Mesothelial cell of epicardium (in vitro differentiated cells): Measurements from ENCODE around the gene DPP7. TPM values are rescaled to one million over a fixed set of nuclear protein-coding genes. Genes with fewer than 3 reads are reported as not detected.

Source experiments
- DNase-seq, 2 experiments: peaks; one replicate each; pipeline ENCODE4 v3.0.0; 2021; ENCODE audit warnings: low spot score in 2 of 2; ENCODE audit not compliant: unreplicated experiment in 2 of 2
- H3K27ac Mint-ChIP-seq: 2 replicates; pipeline ENCODE4 v1.8.0; 2021; ENCODE audit warnings: mixed read lengths
- H3K27me3 Mint-ChIP-seq: 2 replicates; pipeline ENCODE4 v1.8.0; 2021; ENCODE audit warnings: low read depth, mixed read lengths
- H3K36me3 Mint-ChIP-seq: 2 replicates; pipeline ENCODE4 v1.8.0; 2021; ENCODE audit warnings: mixed read lengths
- H3K4me1 Mint-ChIP-seq: 2 replicates; pipeline ENCODE4 v1.8.0; 2021; ENCODE audit warnings: mixed read lengths
- H3K4me3 Mint-ChIP-seq: 2 replicates; pipeline ENCODE4 v1.8.0; 2021; ENCODE audit warnings: mild to moderate bottlenecking, moderate library complexity, mixed read lengths
- H3K9me3 Mint-ChIP-seq: 2 replicates; pipeline ENCODE4 v1.8.0; 2021; ENCODE audit warnings: mixed read lengths
- total RNA-seq: library from RNA; stranded (reverse); gene quantifications from 3 replicates; pipeline ENCODE4 v1.2.1, GENCODE V29; 2021
- TF ChIP-seq, protein P1 (sequence below): fragments of 200-600 bp; sonication (generic); IDR thresholded peaks from one replicate; pipeline ENCODE4 v1.5.0; 2021; ENCODE audit warnings: antibody characterized with exemption; ENCODE audit not compliant: unreplicated experiment

Gene DPP7
- total RNA-seq, 1 donor from 2014 or later: 149 TPM

DNA sequence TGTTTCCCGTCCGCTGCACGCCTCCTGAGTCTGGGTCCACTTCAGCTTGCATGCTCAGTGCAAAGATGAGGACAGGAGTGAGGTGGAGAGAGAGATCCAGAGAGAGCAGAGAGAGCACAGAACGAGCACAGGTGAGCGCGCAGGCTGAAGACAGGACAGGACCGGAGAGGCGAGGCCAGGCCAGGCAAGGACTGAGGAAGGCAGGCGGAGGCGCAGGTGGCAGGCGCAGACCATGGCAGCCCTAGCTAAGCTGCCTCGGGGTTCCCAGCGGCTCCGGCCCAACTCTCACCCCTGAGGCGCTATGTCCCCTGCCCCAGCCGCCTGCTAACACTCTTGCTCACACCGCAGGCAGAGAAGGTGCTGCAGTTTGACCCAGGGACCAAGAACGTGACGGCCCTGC, 34.1 kb upstream of the DPP7 start:
- no peaks in the 10 kb centered on the region for H3K36me3 Mint-ChIP-seq
- TF ChIP-seq, protein P1, sequence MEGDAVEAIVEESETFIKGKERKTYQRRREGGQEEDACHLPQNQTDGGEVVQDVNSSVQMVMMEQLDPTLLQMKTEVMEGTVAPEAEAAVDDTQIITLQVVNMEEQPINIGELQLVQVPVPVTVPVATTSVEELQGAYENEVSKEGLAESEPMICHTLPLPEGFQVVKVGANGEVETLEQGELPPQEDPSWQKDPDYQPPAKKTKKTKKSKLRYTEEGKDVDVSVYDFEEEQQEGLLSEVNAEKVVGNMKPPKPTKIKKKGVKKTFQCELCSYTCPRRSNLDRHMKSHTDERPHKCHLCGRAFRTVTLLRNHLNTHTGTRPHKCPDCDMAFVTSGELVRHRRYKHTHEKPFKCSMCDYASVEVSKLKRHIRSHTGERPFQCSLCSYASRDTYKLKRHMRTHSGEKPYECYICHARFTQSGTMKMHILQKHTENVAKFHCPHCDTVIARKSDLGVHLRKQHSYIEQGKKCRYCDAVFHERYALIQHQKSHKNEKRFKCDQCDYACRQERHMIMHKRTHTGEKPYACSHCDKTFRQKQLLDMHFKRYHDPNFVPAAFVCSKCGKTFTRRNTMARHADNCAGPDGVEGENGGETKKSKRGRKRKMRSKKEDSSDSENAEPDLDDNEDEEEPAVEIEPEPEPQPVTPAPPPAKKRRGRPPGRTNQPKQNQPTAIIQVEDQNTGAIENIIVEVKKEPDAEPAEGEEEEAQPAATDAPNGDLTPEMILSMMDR: no peak
- no peaks in the 10 kb centered on the region for H3K9me3 Mint-ChIP-seq
- DNase-seq: no peak
- no peak overlapping the region for H3K4me3 Mint-ChIP-seq
- peaks cover 25% of the 10 kb centered on the region for H3K27me3 Mint-ChIP-seq
- no peak overlapping the region for H3K27ac Mint-ChIP-seq
- H3K4me1 Mint-ChIP-seq: no peaks in the 10 kb centered on the region

DNA sequence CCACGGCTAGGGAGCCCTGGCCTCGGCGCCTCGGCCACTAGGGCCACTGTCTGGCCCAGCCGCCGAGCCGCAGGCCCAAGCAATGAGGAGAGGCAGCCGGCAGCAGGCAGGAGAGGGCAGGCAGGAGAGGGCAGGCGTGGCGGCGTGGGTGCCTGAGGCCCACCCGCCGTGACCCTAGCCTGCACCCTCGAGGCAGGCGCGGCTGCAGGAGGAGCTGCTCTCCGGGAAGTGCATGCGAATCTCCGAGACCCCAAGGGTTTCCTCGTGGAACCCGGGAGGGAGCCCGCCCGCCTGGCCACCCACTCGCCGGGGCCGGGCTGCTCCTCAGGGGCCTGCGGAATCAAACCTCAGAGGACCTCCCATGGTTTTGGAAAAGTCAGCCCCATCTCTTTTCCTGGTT, 33.7 kb upstream of the DPP7 start:
- no peaks in the 10 kb centered on the region for H3K9me3 Mint-ChIP-seq
- peaks cover 29% of the 10 kb centered on the region for H3K27me3 Mint-ChIP-seq
- H3K36me3 Mint-ChIP-seq: no peaks in the 10 kb centered on the region
- no peak overlapping the region for H3K27ac Mint-ChIP-seq
- H3K4me3 Mint-ChIP-seq: no peak overlapping the region
- H3K4me1 Mint-ChIP-seq: no peaks in the 10 kb centered on the region
- TF ChIP-seq, protein P1: no peak
- DNase-seq: no peak

DNA sequence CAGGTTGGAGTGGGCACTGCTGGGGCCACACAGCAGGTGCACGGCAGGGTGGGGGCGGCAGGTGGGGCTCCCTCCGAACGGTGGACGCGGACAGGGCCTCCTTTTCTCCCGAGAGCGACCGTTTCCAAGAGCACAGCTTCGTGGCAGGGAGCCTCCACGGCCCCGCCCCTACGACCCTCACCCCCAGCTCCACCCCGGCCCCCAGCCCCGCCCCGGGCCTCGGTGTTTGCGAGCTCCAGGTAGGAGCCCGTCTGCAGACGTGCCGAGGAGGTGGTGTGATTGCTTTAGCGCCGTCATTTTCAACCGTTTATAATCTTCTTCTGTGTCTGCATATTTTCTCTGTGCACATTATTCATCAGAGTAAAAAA, 33.2 kb upstream of the DPP7 start:
- H3K36me3 Mint-ChIP-seq: no peaks in the 10 kb centered on the region
- H3K27me3 Mint-ChIP-seq: peaks cover 32% of the 10 kb centered on the region
- no peaks in the 10 kb centered on the region for H3K4me1 Mint-ChIP-seq
- H3K9me3 Mint-ChIP-seq: no peaks in the 10 kb centered on the region
- DNase-seq: no peak
- no peak overlapping the region for H3K4me3 Mint-ChIP-seq
- H3K27ac Mint-ChIP-seq: no peak overlapping the region
- TF ChIP-seq, protein P1: no peak

DNA sequence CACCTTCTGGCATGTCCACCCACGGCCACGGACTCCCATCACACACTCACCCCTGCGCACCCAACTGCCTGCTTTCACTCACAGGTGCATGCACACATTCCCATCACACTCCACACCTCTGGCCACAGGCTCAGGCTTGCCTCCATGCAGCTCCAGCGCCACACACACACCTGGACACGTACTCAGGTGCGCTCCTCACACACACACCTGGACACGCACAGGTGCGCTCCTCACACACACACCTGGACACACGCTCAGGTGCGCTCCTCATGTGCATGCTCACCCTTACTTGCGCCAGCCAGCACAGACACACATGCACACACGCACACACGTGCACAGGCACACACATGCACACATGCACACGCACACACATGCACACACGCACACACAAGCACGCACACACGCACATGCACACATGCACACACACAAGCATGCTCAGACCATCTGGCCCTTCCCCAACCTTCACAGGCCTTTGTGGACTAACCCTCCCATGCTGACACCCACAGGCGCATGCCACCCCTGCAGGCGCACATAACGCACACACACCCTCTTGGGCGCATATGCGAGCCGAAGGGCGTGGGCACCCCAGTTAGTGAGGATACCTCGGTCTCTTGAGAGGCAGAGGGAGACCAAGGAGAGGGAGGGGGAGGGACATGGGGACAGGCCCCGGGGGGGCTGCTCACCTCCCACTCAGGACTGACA, 32.7 kb upstream of the DPP7 start:
- Mint-ChIP-seq H3K4me1 (no peaks in the 10 kb centered on the region), H3K4me3 (no peak overlapping the region), H3K27ac (no peak overlapping the region), H3K27me3 (peaks cover 37% of the 10 kb centered on the region), H3K9me3 (no peaks in the 10 kb centered on the region), H3K36me3 (no peaks in the 10 kb centered on the region)
- TF ChIP-seq, protein P1: no peak
- no peak for DNase-seq

DNA sequence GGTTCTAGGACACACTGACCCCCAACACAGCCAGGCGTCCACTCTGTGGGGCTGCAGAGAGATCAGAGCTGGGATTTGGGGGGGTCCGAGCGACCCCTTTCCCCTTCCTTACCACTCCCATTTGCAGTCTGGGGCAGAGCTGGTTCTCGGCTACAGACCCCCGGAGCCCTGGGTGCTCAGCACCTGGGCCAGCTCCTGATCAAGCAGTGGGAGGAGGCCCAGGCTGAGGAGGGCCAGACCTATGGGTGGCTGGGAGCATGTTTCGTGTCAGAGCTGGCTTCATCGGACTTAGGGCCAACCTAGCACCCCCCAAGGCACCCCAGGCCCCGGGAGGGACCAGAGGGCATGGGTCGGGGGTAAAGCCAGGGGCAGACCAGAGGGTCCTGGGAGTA, 32.0 kb upstream of the DPP7 start:
- Mint-ChIP-seq H3K27ac (no peak overlapping the region), H3K9me3 (no peaks in the 10 kb centered on the region), H3K4me1 (no peaks in the 10 kb centered on the region), H3K27me3 (peaks cover 45% of the 10 kb centered on the region), H3K4me3 (no peak overlapping the region), H3K36me3 (no peaks in the 10 kb centered on the region)
- no peak for DNase-seq
- TF ChIP-seq, protein P1: no peak
